Spleen (tissue), 7 donors: ENCODE measurements around the gene ABCD3.

Source experiments
- CTCF ChIP-seq, 11 experiments: fragments of 200-600 bp in 7 of 11; fragments of 450-650 bp in 4 of 11; sonication (generic) in 4 of 11; IDR thresholded peaks in 8 of 11; conservative IDR thresholded peaks in 3 of 11; 1 replicate in 7 of 11; 2 replicates in 4 of 11; pipeline versions ENCODE4 v1.4.0 to v1.8.0; 2016 to 2021; ENCODE audit warnings: antibody characterized with exemption in 11 of 11, inconsistent platforms in 4 of 11, mild to moderate bottlenecking in 1 of 11
- POLR2A ChIP-seq, 3 donors: fragments of 450-650 bp; IDR thresholded peaks; one replicate each; pipeline ENCODE4 v1.5.1; 2017; ENCODE audit warnings: antibody characterized with exemption in 3 of 3, mild to moderate bottlenecking in 1 of 3
- POLR2AphosphoS5 ChIP-seq, 3 donors: sonication (generic); formaldehyde crosslinking; IDR thresholded peaks; one replicate each; pipeline ENCODE4 v1.5.1; 2017; ENCODE audit warnings: antibody characterized with exemption in 3 of 3
- donor health status: DM: no; HTN: no; CAD: no; lungs with moderate emphysema.
- donor health status: DM: no; HTN: no; CAD: no.
- donor health status: DM: no; HTN: no; CAD: no.

GRCh38 chr1:94535095-94535494, 116.9 kb downstream of the ABCD3 start:
- TF ChIP-seq CTCF (IDR thresholded peaks at IDR 0.05 in 8 of 11, conservative IDR thresholded peaks at IDR 0.05 in 3 of 11) (no peak), POLR2A (IDR thresholded peaks at IDR 0.05) (no peak), POLR2AphosphoS5 (IDR thresholded peaks at IDR 0.05) (no peak)
